Anterior cingulate cortex (tissue), 58 donors: ENCODE results near the gene FOSB.

ENCODE experiments used
- DNase-seq, 58 donors: peaks; one replicate each; lab custom pipeline; 2025; lab: John Stamatoyannopoulos, UW

The FOSB gene

DNA sequence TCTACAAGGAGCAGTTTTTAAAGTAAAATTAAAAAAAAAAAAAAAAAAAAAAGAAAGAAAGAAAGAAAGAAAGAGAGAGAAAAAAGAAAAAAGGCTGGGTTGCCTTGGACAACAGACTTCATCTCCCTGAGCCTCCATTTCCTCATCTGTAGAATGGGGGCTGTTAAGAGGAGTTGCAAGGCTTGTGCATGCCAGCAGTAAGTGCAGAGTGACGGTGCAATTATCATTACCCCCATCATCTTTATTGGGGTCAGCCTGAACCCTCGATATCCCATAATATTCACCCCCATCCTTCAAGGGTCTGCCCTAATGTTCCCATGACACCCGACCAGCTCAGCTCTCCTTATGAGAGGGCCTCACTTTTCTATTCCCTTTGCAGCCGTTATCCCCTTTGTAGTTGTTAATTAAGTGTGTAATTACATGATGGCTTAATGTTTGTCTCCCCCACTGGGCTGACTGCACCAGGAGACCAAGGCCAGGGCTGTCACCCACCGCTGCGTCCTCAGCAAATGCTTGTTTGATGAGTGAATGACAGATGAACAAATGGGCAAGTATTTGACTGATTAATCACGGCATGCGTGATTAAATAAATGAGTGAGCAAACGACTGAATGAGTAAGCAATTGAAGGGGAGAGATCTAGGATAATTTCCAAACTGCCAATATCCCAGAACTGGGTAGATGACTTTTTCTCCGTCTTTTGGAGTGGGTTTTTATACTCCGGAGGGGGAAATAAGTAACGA lies 10.1 kb downstream of the FOSB start:
- DNase-seq: peak in 4 of 58 donors; percentile 13 to 49 (median 46)

DNA sequence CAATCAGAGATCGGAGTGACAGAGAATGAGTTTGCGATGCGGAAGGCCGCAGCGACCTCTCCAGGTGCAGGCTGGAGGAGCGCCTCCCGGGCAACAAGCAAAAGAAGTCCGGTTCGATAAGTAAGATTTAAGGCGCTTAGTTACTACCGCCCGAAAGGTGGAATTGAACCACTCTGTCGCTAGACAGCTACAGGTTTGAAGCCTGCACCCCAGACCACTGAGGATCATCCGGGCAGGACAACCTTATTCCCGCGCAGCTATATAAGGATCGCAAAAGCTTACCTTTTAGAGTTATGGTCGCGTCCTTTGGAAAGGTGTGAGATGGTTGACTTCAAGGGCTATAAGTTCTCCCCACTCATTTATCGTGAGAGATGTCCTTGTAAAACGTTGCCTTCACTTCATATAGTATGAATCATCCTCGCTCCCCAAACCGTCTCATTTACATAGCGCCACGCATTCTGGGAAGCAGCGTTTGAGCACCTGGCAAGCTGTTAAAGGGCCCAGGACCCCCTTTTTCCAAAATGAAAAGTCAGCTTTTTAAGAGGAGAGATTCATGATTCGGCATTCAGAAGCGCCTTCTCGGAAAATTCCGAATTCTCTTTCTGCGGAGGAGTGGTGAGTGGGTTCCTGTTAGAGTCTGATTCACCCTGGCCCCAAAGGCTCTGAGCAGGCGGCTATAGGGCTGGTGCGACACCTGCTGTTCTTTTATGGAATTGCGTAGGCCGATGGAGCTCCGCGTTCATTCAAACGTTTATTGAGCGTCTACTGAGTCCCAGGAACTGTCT lies 10.8 kb downstream of the FOSB start:
- peak in 57 of 58 donors; percentile 19 to 95 (median 77) for DNase-seq

GRCh38 chr19:45483033-45483432 lies 15.2 kb downstream of the FOSB start:
- no peak for DNase-seq

DNA sequence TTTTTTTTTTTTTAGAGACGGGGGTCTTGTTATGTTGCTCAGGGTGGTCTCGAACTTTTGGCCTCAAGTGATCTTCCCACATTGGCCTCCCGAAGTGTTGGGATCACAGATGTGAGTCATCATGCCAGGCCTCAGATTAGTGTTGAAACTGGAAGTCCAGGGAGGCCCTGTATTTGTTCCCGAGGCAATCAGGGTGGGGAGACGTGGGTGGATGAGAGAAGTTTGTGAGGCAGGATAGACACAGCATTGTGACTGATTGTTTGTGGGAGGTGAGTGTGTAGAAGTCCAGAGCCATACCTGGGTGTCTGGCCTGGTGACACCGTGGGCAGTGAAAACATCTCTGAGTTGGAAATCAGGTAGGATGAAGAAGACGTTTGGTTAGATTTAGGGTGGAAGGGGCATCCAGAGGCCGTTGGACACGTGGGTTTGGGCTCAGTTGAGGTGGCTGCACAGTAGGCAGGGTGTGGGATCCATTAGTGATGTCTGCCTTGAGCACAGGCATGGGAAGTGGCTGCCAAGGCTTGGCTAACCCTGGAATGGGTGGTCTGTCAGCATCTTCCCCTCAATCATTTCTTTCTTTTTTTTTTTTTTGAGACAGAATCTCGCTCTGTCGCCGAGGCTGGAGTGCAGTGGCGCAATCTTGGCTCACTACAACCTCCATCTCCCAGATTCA lies 16.6 kb downstream of the FOSB start:
- no peak for DNase-seq

GRCh38 chr19:45485305-45486077 lies 17.7 kb downstream of the FOSB start:
- peak; percentile 39 to 98 (median 92) for DNase-seq

DNA sequence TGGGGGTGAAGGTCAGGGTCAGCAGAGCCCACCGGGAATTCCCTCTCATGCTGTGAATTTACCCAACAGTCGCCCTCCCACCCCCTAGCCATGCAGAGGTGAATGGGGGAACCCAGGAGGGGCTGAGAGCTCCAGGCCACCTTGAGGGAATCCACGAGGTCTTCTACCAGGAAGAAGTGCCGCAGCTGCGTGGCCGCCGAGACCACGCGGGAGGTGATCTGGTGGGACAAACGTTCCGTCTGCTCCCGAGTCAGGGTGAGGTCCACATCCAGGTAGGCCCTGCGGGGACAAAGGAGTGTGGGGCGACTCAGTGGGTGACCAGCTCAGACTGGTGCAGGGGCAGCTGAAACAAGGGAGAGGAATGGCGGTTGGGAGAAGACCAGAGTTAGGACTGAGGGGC lies 20.9 kb downstream of the FOSB start:
- no peak for DNase-seq

DNA sequence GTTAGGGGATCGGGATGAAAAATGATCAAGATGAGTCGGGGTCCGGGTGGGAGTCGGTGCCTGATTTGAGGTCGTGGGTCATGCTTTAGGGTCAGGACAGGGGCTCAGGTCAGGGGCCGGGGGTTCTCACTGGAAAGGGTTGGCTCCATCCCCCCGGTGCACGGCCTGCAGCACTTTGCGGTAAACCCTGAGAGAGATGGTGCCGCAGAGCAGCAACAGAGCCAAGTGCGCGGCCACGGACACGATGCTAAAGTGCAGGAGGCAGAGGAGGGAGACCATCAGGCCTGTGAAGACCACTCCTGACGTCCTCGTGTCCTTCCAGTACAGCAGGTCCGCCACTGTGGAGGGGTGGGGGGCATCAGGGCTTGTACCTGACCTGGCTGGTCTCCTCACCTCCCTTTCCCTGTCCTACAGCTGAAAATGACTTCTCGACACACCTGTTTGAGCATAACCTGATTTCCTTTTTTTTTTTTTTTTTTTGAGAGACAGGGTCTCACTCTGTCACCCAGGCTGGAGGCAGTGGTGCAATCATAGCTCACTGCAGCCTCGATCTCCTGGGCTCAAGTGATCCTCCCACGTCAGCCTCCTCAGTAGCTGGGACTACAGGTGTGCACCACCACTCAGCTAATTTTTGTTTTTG lies 21.5 kb downstream of the FOSB start:
- DNase-seq: no peak

DNA sequence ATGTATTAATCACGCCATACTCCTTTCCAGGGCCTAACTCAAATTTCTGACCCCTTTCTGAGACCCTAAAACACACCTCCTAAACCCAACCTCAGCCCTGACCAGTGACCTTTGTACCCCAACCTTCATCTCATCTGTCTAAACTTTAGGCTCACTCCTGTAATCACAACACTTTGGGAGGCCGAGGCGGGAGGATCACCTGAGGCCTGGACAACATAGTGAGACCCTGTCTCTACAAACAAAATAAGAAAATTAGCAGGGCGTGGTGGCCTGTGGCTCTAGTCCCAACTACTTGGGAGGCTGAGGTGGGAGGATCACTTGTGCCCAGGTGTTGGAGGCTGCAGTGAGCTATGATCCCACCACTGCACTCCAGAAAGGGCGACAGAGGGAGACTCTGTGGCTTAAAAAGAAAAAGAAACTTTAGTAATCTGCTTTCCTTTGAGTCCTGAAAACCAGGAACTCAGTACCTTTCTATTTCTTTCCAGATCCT lies 24.4 kb downstream of the FOSB start:
- no peak for DNase-seq

- peak in 35 of 58 donors; percentile 9 to 80 (median 33) for DNase-seq
Observed at GRCh38 chr19:45492627-45493470, 25.1 kb downstream of the FOSB start.

DNA sequence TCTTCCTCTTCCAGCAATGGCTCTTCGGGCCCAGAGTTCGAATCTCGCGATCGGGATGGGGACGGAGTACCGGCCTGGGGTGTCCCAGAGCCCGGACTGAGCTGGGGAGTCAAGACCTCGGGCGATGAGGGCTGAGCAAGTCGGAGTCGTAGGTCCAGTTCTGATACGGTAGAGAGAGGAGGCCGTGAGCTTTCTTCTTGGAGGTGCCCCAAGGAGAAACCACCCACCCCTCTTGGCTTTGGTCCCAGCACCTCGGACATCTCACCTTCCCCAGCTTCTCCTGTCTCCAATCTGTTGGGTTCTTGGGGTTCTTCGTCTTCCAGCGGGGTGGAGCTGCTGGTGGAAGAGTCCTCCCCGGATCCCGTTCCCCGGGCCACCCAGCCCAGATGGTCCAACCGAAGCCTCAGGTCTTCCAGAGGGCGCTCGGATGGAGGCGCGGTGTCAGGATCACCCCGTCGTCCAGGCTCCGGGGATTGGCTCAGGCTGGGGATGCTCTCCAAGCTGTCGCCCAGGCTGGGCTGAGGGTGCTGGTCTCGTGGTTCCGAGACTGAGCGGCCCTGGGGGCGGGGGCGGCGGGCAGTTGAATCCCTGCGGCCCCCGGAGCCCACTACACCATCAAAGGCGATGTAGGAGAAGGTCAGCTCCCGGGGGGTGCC lies 26.6 kb downstream of the FOSB start:
- DNase-seq: no peak

GRCh38 chr19:45495178-45495577 lies 27.4 kb downstream of the FOSB start:
- no peak for DNase-seq

- peak in 11 of 58 donors; percentile 7 to 50 (median 36) for DNase-seq
Observed at GRCh38 chr19:45496349-45496953, 28.7 kb downstream of the FOSB start.

DNA sequence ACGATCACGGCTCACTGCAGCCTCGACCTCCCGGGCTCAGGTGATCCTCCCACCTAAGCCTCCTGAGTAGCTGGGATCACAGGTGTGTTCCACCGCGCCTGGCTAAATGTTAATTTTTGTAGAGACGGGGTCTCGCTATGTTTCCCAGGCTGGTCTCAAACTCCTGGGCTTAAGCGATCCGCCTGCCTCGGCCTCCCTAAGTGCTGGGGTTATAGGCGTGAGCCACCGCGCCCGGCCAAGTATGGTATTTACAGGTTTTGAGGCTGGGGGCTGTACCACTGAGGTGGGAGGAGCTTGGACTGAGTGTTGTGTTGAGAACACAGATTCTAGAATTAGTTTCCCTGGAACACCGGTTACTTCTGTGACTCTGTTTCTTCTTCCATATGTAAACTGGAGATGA lies 30.0 kb downstream of the FOSB start:
- no peak for DNase-seq

DNA sequence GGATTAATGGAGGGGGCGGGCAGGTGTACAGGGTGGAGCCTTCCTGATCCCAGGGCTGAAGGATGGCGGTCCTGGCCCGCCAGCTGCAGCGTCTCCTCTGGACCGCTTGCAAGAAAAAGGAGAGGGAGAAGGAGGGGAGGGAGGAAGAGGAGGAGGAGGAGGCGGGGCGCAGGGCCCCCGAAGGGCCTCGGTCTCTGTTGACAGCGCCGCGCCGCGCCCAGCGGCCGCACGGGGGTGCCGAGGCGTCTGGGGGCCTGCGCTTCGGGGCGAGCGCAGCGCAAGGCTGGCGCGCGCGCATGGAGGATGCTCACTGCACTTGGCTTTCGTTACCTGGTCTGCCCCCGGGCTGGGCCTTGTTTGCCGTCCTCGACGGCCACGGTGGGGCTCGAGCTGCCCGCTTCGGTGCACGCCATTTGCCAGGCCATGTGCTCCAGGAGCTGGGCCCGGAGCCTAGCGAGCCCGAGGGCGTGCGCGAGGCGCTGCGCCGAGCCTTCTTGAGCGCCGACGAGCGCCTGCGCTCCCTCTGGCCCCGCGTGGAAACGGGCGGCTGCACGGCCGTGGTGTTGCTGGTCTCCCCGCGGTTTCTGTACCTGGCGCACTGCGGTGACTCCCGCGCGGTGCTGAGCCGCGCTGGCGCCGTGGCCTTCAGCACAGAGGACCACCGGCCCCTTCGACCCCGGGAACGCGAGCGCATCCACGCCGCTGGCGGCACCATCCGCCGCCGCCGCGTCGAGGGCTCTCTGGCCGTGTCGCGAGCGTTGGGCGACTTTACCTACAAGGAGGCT lies 30.8 kb downstream of the FOSB start, which contains the start of gene PPM1N:
PPM1N (plus strand) TSS at position 33 of the 785 bp plus-strand sequence; CDS start at position 63, 30 bp downstream.
- DNase-seq: peak in 2 of 58 donors; percentile 22 to 28

DNA sequence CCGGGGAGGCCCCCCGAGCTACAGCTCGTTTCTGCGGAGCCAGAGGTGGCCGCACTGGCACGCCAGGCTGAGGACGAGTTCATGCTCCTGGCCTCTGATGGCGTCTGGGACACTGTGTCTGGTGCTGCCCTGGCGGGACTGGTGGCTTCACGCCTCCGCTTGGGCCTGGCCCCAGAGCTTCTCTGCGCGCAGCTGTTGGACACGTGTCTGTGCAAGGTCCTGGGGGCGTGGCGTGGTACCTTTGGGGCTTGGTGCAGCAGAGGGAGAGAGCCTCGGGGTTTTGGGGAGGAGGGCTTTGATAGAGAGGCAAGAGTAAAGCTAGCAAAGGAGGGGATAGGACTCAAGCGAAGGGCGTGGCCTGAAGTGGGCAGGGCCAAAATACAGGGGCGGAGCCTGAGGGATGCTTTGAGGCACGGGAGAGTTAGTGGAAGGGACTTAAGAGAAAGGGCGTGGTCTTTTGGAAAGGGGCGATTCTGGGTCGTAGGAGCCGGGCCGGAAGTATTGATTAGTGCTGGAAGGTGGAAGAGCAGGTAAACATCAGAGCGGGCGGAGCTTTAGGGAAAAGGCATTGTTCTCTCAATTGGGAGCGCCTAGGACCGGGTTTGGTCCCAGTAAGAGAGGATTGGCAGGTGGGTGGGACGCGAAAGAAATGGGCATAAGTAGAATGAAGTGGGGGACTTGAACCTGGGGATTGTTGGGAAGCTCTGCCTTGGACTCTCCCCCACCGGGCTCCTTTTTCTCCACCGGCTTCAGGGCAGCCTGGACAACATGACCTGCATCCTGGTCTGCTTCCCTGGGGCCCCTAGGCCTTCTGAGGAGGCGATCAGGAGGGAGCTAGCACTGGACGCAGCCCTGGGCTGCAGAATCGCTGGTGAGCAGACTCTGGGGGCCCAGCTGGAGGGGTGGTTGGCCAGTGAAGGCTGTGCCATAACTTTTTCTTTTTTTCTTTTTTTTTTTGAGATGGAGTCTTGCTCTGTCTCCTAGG lies 31.7 kb downstream of the FOSB start:
- peak in 2 of 58 donors; percentile 21 to 27 for DNase-seq
